IPS DF 4.7 (cell line): Measurements from ENCODE around the gene F11.
"Not testable (repeated sequence)": the region's sequence is repeated elsewhere in the genome, so short reads cannot be mapped to it uniquely, and the experiment has no call there.

ENCODE experiments used
- DNase-seq: peaks from one replicate; pipeline ENCODE4 v3.0.0-alpha.2; 2013; ENCODE audit warnings: low spot score; ENCODE audit errors: extremely low read depth

The F11 gene

GRCh38 chr4:186265683-186266652 is at the start of gene F11:
Gene F11, plus strand, starts transcription at chr4:186266189. Its CDS starts 948 bp downstream, at chr4:186267137.
- no peak for DNase-seq

GRCh38 chr4:186216465-186217024 is 49.4 kb upstream of the F11 start:
- no peak for DNase-seq

- no peak for DNase-seq
These were observed 48.2 kb upstream of the F11 start for GRCh38 chr4:186217733-186218293.

GRCh38 chr4:186221624-186222023 is 44.4 kb upstream of the F11 start:
- no peak for DNase-seq

- no peak for DNase-seq
These were observed 40.1 kb upstream of the F11 start for GRCh38 chr4:186225848-186226247.

GRCh38 chr4:186226521-186227189 is 39.3 kb upstream of the F11 start:
- no peak for DNase-seq

- no peak for DNase-seq
These were observed 38.8 kb upstream of the F11 start, which contains the start of gene KLKB1 for GRCh38 chr4:186227221-186227620. Gene KLKB1, plus strand, starts transcription at chr4:186227507. Its CDS starts 689 bp downstream, at chr4:186228196.

- no peak for DNase-seq
These were observed 38.1 kb upstream of the F11 start for GRCh38 chr4:186227744-186228513.

- no peak for DNase-seq
These were observed 37.5 kb upstream of the F11 start for GRCh38 chr4:186228514-186228894.

- DNase-seq = no peak
These were observed 31.6 kb upstream of the F11 start for GRCh38 chr4:186234367-186234766.

- DNase-seq = no peak
These were observed 29.9 kb upstream of the F11 start for GRCh38 chr4:186236126-186236525.

GRCh38 chr4:186240452-186240847 is 25.5 kb upstream of the F11 start:
- DNase-seq = no peak

- DNase-seq = no peak
These were observed 25.0 kb upstream of the F11 start for GRCh38 chr4:186240848-186241491.

- no peak for DNase-seq
These were observed 24.4 kb upstream of the F11 start for GRCh38 chr4:186241616-186242015.

- not testable (repeated sequence) for DNase-seq
These were observed 24.0 kb upstream of the F11 start for GRCh38 chr4:186242031-186242430.

- no peak for DNase-seq
These were observed 22.7 kb upstream of the F11 start for GRCh38 chr4:186243331-186243730.

GRCh38 chr4:186244835-186245234 is 21.2 kb upstream of the F11 start:
- DNase-seq = no peak

GRCh38 chr4:186247062-186247752 is 18.8 kb upstream of the F11 start:
- not testable (repeated sequence) for DNase-seq

GRCh38 chr4:186248643-186249042 is 17.3 kb upstream of the F11 start:
- no peak for DNase-seq
